OCI-LY1 (cell line): ENCODE measurements around the gene EFNA2.

Experiments
- H2AFZ ChIP-seq: fragments of 200-600 bp; sonication (generic), shearing (Covaris generic); 2 replicates; pipeline ENCODE4 v1.6.0; 2014; ENCODE audit warnings: antibody characterized with exemption, mild to moderate bottlenecking, low read length
- H3F3A ChIP-seq: fragments of 200-600 bp; sonication (generic), shearing (Covaris generic); 2 replicates; pipeline ENCODE4 v1.6.0; 2014; ENCODE audit warnings: mild to moderate bottlenecking, antibody characterized with exemption, low read length, moderate library complexity; ENCODE audit not compliant: insufficient read depth
- H3K27ac ChIP-seq: fragments of 200-600 bp; sonication (generic); 2 replicates; pipeline ENCODE4 v1.5.1; 2014; ENCODE audit warnings: low read length, mixed run types, mild to moderate bottlenecking, low read depth; ENCODE audit not compliant: poor library complexity, severe bottlenecking
- H3K27me3 ChIP-seq: fragments of 200-600 bp; sonication (generic); 2 replicates; pipeline ENCODE4 v1.6.0; 2014; ENCODE audit warnings: antibody characterized with exemption, mild to moderate bottlenecking, low read length, moderate library complexity; ENCODE audit not compliant: insufficient read depth
- H3K36me3 ChIP-seq: fragments of 200-600 bp; sonication (generic); 2 replicates; pipeline ENCODE4 v1.6.1; 2014; ENCODE audit warnings: mild to moderate bottlenecking, antibody characterized with exemption, low read length, moderate library complexity, mixed read lengths; ENCODE audit not compliant: insufficient read depth
- H3K4me1 ChIP-seq: fragments of 200-600 bp; sonication (generic); 2 replicates; pipeline ENCODE4 v1.5.1; 2014; ENCODE audit warnings: mild to moderate bottlenecking, low read length, moderate library complexity; ENCODE audit not compliant: insufficient read depth, severe bottlenecking
- H3K4me2 ChIP-seq: fragments of 200-600 bp; sonication (generic), shearing (Covaris generic); 2 replicates; pipeline ENCODE4 v1.6.1; 2014; ENCODE audit warnings: low read length
- H3K4me3 ChIP-seq: fragments of 200-600 bp; sonication (generic); 2 replicates; pipeline ENCODE4 v1.5.1; 2014; ENCODE audit warnings: low read length, low read depth, mild to moderate bottlenecking, mixed read lengths; ENCODE audit not compliant: poor library complexity, severe bottlenecking
- H3K79me2 ChIP-seq: fragments of 200-600 bp; shearing (Covaris generic); 2 replicates; pipeline ENCODE4 v1.6.1; 2016; ENCODE audit warnings: mixed run types, low read length, mixed read lengths; ENCODE audit not compliant: insufficient read depth
- H3K9ac ChIP-seq: fragments of 200-600 bp; sonication (generic), shearing (Covaris generic); 2 replicates; pipeline ENCODE4 v1.6.1; 2014; ENCODE audit warnings: mild to moderate bottlenecking, low read length, mixed read lengths
- H3K9me2 ChIP-seq: fragments of 200-600 bp; sonication (generic), shearing (Covaris generic); 2 replicates; pipeline ENCODE4 v1.6.1; 2014; ENCODE audit warnings: low read depth, mild to moderate bottlenecking, low read length, mixed read lengths
- H3K9me3 ChIP-seq: fragments of 200-600 bp; shearing (Covaris generic); 2 replicates; pipeline ENCODE4 v1.6.1; 2014; ENCODE audit warnings: low read length, mixed read lengths
- H4K20me1 ChIP-seq: fragments of 200-600 bp; sonication (generic), shearing (Covaris generic); 2 replicates; pipeline ENCODE4 v1.6.0; 2016; ENCODE audit warnings: mild to moderate bottlenecking, low read length; ENCODE audit not compliant: insufficient read depth
- CTCF ChIP-seq: fragments of 200-600 bp; sonication (generic), shearing (Covaris generic); IDR thresholded peaks from 2 replicates; pipeline ENCODE4 v1.5.1; 2017; ENCODE audit warnings: mild to moderate bottlenecking, antibody characterized with exemption, low read length, moderate library complexity, mixed read lengths
- EZH2 ChIP-seq: fragments of 200-600 bp; sonication (generic), shearing (Covaris generic); IDR thresholded peaks from 2 replicates; pipeline ENCODE4 v1.8.0; 2017; ENCODE audit warnings: borderline replicate concordance, mixed run types, mild to moderate bottlenecking, antibody characterized with exemption, low read length, moderate library complexity, mixed read lengths

Gene EFNA2

GRCh38 chr19:1340681-1341469 is 55.2 kb downstream of the EFNA2 start:
- Histone ChIP-seq H3K4me2 (no peak overlapping the region), H3K27me3 (peaks cover 13% of the 10 kb centered on the region)

GRCh38 chr19:1343041-1343440 is 57.4 kb downstream of the EFNA2 start:
- Histone ChIP-seq H3K79me2 (no peaks in the 10 kb centered on the region), H3K27me3 (peaks cover 14% of the 10 kb centered on the region), H2AFZ (no peak overlapping the region), H3K4me2 (no peak overlapping the region), H3K4me1 (peaks cover 13% of the 10 kb centered on the region), H3K9ac (no peak overlapping the region), H3K4me3 (no peak overlapping the region), H3K9me3 (no peaks in the 10 kb centered on the region), H3K9me2 (no peaks in the 10 kb centered on the region), H3K27ac (no peak overlapping the region), H3F3A (no peaks in the 10 kb centered on the region), H3K36me3 (no peaks in the 10 kb centered on the region), H4K20me1 (no peaks in the 10 kb centered on the region)
- TF ChIP-seq EZH2, result no peak
- TF ChIP-seq CTCF, result no peak

More at GRCh38 chr19:1340681-1341469, 55.2 kb downstream of the EFNA2 start:
- Histone ChIP-seq H3K79me2 (no peaks in the 10 kb centered on the region), H3K36me3 (no peaks in the 10 kb centered on the region), H4K20me1 (no peaks in the 10 kb centered on the region), H3K9me2 (no peaks in the 10 kb centered on the region), H3K4me1 (peaks cover 13% of the 10 kb centered on the region), H3K9ac (no peak overlapping the region), H2AFZ (no peak overlapping the region), H3K4me3 (no peak overlapping the region), H3K9me3 (no peaks in the 10 kb centered on the region), H3F3A (no peaks in the 10 kb centered on the region), H3K27ac (no peak overlapping the region)
- no peak for TF ChIP-seq EZH2
- TF ChIP-seq CTCF, result no peak

GRCh38 chr19:1349211-1349610 is 63.5 kb downstream of the EFNA2 start:
- no peak for TF ChIP-seq CTCF
- TF ChIP-seq EZH2, result no peak
- H3K9me3 ChIP-seq, result no peaks in the 10 kb centered on the region
- no peaks in the 10 kb centered on the region for H4K20me1 ChIP-seq
- H3K9ac ChIP-seq, result no peak overlapping the region
- H3K4me3 ChIP-seq, result no peak overlapping the region
- H3K36me3 ChIP-seq, result no peaks in the 10 kb centered on the region
- no peaks in the 10 kb centered on the region; the same call in 1 of the 2 replicates for H3F3A ChIP-seq
- H2AFZ ChIP-seq, result no peak overlapping the region
- H3K27me3 ChIP-seq, result peaks cover 6% of the 10 kb centered on the region; the same call in 1 of the 2 replicates
- no peak overlapping the region for H3K4me2 ChIP-seq
- peaks cover 17% of the 10 kb centered on the region for H3K4me1 ChIP-seq
- H3K27ac ChIP-seq, result no peak overlapping the region
- no peaks in the 10 kb centered on the region for H3K9me2 ChIP-seq
- no peaks in the 10 kb centered on the region for H3K79me2 ChIP-seq
